ENCODE measurements around the gene PRDM9. TPM values are rescaled to one million over a fixed set of nuclear protein-coding genes. Genes with fewer than 3 reads are reported as not detected.

The PRDM9 gene
- total RNA-seq, 1 experiment from 2014 or later: not detected

GRCh38 chr5:23461576-23461975 lies 45.8 kb upstream of the PRDM9 start:
- H3K9ac ChIP-seq (ENCODE audit: extremely low read depth, insufficient read length, low read length): no peak overlapping the region
- no peaks in the 10 kb centered on the region for H3K23me2 ChIP-seq (ENCODE audit: insufficient read length, low read depth, low read length, poor library complexity, severe bottlenecking)
- no peak overlapping the region for H2BK5ac ChIP-seq (ENCODE audit: insufficient read length, low read length)
- TF ChIP-seq CTCF (conservative IDR thresholded peaks at IDR 0.05): no peak
- H3K9me3 Mint-ChIP-seq: peaks cover 10 to 22% of the 10 kb centered on the region in 2 experiments
- no peak overlapping the region for H2AFZ ChIP-seq (ENCODE audit: low read length)
- H3K4me3 Mint-ChIP-seq: no peak overlapping the region
- no peak overlapping the region for H3K56ac ChIP-seq (ENCODE audit: insufficient read length, low read depth, low read length)
- no peak overlapping the region for H3K18ac ChIP-seq (ENCODE audit: insufficient read length, low read depth, low read length)
- H3T11ph ChIP-seq (ENCODE audit: low read length): no peak overlapping the region
- no peak overlapping the region for H2BK20ac ChIP-seq (ENCODE audit: low read depth, low read length, poor library complexity, severe bottlenecking)
- H3K4me2 ChIP-seq (ENCODE audit: insufficient read depth, insufficient read length, low read length): no peak overlapping the region
- H2BK15ac ChIP-seq (ENCODE audit: low read depth, low read length): no peak overlapping the region
- H3K4ac ChIP-seq (ENCODE audit: low read depth, low read length): no peak overlapping the region
- no peak overlapping the region for H2BK12ac ChIP-seq (ENCODE audit: insufficient read length, low read depth, low read length)
- H3K27ac Mint-ChIP-seq: no peak overlapping the region
- peaks cover 5% of the 10 kb centered on the region for H3K9me3 ChIP-seq (ENCODE audit: control insufficient read depth, low read depth, low read length)
- WGBS (ENCODE audit: extremely low coverage, insufficient read length, low lambda C conversion rate): no CpG with 5 or more reads among the region's 1 CpG
- H4K91ac ChIP-seq (ENCODE audit: insufficient read length, low read depth, low read length): no peak overlapping the region
- no peaks in the 10 kb centered on the region for H3K79me2 ChIP-seq (ENCODE audit: insufficient read depth, low read length)
- H4K20me1 ChIP-seq (ENCODE audit: control insufficient read depth, insufficient read depth, insufficient read length): no peaks in the 10 kb centered on the region
- H3K27me3 ChIP-seq (ENCODE audit: insufficient read depth, low read length): no peaks in the 10 kb centered on the region
- no peaks in the 10 kb centered on the region for H3K4me1 ChIP-seq (ENCODE audit: insufficient read depth, low read length)
- H3K27me3 Mint-ChIP-seq (ENCODE audit: low read depth): no peaks in the 10 kb centered on the region
- no peak for DNase-seq
- no peak overlapping the region for H3K27ac ChIP-seq (ENCODE audit: insufficient read length, low read depth, low read length)
- H3K36me3 Mint-ChIP-seq (ENCODE audit: insufficient read depth in 1 of 3, low read depth in 3 of 3): peaks cover under 1 to 10% (median 6%) of the 10 kb centered on the region in 3 experiments; a peak in 6 of 7 replicates
- H4K5ac ChIP-seq (ENCODE audit: insufficient read length, low read depth, low read length): no peak overlapping the region
- H3K23ac ChIP-seq (ENCODE audit: insufficient read length, low read depth, low read length): no peak overlapping the region
- peaks cover 0 to under 1% of the 10 kb centered on the region in 2 experiments; a peak in 1 of 4 replicates for H3K4me1 Mint-ChIP-seq
- no peaks in the 10 kb centered on the region for H3K79me1 ChIP-seq (ENCODE audit: insufficient read depth, low read depth, low read length, poor library complexity, severe bottlenecking)
- H4K8ac ChIP-seq (replicated peaks; ENCODE audit: insufficient read length, low read depth, low read length): no peak overlapping the region
- H2AK5ac ChIP-seq (ENCODE audit: insufficient read length, low read length): no peak overlapping the region
- H2BK120ac ChIP-seq (ENCODE audit: low read depth, low read length, poor library complexity, severe bottlenecking): no peak overlapping the region
- no peak overlapping the region for H3K14ac ChIP-seq (ENCODE audit: insufficient read depth, low read length)

Measured in H9 (cell line).